Bone marrow (tissue), 2 donors: ENCODE results near the gene NARS2.

Experiments used
- DNase-seq, 2 donors: peaks; one replicate each; lab custom pipeline; 2025; lab: John Stamatoyannopoulos, UW

NARS2 gene

GRCh38 chr11:78414321-78415051, 160.2 kb downstream of the NARS2 start:
- no peak for DNase-seq

DNA sequence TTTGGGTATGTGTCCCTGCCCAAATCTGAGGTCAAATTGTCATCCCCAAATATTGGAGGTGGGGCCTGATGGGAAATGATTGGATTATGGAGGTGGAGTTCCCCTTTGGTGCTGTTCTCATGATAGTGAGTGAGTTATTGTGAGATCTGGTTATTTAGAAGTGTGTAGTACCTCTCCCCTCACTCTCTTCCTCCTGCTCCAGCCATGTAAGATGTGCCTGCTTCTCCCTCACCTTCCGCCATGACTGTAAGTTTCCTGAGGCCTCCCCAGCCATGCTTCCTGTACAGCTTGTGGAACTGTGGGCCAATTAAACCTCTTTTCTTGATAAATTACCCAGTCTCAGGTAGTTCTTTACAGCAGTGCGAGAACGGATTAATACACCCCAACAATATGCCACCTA, 166.0 kb downstream of the NARS2 start:
- no peak for DNase-seq

GRCh38 chr11:78406568-78407196, 168.0 kb downstream of the NARS2 start:
- DNase-seq: no peak

GRCh38 chr11:78405805-78406204, 168.9 kb downstream of the NARS2 start:
- DNase-seq: no peak

DNA sequence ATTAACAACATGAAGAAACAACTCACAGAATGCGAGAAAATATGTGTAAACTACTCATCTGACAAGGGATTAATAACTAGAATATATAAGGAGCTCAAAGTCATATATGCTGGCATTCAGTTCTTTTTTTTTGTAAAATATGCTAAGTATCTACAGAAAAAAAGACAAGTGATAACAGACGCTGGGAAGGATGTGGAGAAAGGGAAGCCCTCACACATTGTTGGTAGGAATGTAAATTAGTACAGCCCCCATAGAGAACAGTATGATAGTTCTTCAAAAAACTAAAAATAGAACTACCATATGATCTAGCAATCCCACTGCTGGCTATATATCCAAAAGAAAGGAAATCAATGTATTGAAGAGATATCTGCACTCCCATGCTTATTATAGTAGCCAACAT, 170.9 kb downstream of the NARS2 start:
- DNase-seq: no peak

- DNase-seq: no peak
Observed at GRCh38 chr11:78402847-78403246, 171.8 kb downstream of the NARS2 start.

DNA sequence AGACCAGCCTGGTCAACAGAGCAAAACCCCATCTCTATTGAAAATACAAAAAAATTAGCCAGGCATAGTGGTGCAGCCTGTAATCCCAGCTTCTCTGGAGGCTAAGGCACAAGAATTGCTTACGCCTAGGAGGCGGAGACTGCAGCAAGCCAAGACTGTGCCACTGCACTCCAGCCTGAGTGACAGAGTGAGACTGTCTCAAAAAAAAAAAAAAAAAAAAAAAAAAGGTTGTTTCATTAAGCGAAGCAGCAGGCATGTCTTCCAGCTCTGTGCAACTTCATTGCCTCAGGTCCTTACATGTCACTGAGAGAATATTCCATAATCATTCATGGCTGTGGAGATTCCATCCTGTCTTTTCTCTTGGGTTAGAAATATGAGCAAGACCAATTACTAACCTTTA, 174.0 kb downstream of the NARS2 start:
- DNase-seq: no peak

DNA sequence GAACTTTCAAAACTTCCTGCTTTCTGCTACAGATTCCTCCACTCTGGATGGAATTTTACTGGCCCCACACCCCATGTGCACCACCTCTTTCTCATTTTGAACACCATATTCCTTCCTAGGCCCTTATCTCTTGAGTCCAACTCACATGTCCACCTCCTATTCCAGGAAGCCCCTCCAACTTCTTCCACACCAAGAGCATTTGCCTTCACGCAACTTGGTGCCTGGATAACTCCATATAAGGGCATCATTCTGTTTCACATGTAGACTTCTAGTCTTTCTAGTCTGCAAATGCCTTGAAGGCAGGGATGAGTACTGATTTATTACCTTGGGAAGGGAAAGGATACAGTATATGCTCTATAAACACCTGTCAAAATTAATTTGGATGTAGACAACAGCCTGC, 174.5 kb downstream of the NARS2 start:
- DNase-seq: no peak

DNA sequence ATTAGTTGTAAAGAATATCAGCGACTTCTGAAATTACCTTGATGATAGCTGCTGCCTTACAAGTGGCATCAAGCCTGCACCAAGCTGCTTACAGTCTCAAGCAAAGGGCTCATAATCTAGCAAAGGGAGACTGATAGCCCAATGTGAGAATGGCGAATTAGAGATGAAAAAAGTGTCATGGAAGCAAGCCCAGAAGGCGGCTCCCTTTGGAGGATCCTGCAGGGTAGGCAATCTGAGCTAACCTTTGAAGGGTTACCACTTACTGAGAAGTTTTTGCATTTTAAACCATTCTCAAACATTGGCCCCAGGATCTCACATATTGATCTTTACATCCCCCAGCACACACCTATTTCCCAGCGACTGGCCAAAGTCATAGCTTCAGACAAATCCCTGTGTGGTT, 175.5 kb downstream of the NARS2 start:
- DNase-seq: no peak

- DNase-seq: no peak
Observed at GRCh38 chr11:78398715-78399114, 175.9 kb downstream of the NARS2 start.

DNA sequence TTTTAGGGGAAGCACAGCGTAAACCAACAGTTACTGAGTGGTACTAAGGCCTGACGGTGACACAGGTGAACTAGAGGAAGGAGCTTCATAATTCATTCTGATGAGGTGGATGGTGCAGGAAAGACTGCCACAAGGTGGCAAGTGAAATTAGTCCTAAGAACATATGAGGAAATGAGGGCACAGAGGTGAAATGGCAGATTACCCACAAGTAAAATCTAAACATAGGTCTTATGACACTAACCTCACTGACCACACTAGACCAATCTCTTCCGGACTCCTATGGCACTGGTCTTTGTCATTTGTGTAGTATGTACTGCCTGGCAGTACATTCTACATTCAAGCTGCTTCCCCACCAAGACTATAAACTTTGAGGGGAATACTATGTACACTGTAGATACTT, 177.3 kb downstream of the NARS2 start:
- peak in 1 of 2 donors; percentile 49 for DNase-seq

DNA sequence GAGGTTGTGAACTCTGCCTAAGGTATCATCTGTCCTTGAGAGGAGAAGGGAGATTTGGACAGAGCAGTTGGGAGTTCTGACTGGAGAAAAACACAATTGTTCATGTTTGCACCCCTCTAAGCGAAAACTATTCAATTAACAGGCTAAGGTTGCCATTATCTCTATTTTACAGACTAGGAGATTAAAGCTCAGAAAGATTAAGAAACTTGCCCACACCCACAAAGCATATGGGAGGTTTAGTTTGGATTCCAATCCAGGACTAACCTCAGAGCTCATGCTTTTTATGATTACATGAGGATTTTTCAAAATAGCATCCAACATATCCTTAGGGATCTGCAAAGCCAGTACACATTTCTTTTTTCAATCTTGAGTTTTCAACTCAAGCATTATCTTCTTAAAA, 179.1 kb downstream of the NARS2 start:
- no peak for DNase-seq

DNA sequence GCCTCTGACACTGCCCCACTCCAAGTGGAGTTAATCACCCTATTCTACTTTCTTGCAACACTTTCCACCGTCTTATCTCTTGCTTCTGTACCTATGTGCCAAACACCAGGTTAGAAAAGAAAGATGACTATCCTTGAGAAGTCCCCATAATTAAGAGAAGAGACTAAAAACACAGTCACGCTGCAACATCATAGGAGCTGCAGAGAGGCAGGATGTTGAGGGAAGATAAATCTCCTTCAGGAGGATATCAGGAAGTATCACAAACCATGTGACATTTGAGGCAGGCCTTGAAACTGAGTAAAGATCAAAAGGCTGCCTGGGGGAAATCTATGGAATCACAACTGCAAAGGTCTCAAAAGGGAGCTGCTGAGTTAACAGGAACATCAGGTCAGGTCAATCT, 181.8 kb downstream of the NARS2 start:
- peak in 1 of 2 donors; percentile 32 for DNase-seq

DNA sequence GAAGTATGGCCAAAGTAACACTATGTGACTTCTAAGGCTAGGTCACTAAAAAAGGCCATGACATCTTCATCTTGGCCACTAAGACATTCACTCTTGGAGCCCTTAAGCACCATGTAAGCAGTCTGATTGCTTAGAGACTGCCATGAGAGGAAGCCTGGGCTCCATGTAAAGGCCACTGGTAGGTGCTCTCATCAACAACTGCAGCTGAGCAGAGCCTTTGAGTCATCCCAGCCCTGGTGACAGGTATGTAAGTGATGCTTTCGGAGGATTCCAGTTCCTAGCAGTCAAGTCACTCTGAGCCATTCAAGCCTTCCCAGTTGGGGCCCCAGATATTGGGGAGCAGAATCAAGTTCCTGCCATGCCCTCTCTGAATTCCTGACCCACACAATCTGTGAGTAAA, 183.2 kb downstream of the NARS2 start:
- DNase-seq: no peak

DNA sequence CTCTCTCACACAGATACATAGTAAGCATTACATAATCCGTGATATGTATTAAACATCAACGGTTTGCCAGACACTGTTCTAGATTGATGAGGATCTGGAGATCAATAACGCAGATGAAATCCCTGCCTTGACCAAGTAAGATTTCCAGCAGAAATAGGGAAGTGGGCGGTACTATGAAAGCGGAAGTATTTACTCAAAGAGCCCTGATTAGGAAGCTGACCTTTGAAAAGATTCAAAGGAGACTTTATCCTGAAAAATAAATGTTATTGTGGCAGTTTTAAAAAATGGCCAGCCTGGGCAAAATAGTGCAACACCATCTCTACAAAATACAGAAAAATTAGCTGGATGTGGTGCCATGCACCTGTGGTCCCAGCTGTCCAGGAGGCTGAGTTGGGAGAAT, 183.9 kb downstream of the NARS2 start:
- no peak for DNase-seq

- no peak for DNase-seq
Observed at GRCh38 chr11:78386215-78386941, 188.3 kb downstream of the NARS2 start.
